Fibroblast of lung (primary cell): Measurements from ENCODE around the gene GBA3.

Experiments used
- EZH2 ChIP-seq: IDR thresholded peaks from 2 replicates; pipeline ENCODE4 v1.5.1; 2012; ENCODE audit warnings: low read length, control low read depth, mild to moderate bottlenecking; ENCODE audit errors: missing control alignments
- TF ChIP-seq, protein P1 (sequence below), 2 donors: IDR thresholded peaks in 1 of 2; conservative IDR thresholded peaks in 1 of 2; 1 replicate in 1 of 2; 2 replicates in 1 of 2; pipeline ENCODE4 v1.5.1; 2011 to 2012; ENCODE audit warnings: low read length in 2 of 2, control low read depth in 1 of 2, inconsistent platforms in 1 of 2, low read depth in 1 of 2, mild to moderate bottlenecking in 1 of 2

DNA sequence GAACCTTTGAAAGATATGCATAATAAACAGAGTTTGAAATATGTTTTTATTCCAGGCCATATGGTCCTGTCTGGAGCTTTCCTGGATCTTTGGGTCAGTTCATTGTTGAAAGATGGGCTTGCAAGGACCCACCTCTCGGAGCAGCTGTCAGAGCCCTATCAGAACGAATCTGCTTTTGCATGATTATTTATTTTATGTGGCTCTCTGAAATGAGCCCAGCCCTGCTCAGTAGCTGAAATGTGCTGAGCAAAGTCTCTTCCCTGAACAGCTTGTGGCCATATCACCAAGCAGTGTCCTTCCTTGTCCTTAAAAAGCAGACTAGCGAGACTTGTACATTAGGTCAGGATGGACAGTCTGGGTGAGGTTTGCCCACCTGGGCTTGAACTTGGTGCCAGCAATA is 110.8 kb downstream of the GBA3 start:
- TF ChIP-seq, protein P1, sequence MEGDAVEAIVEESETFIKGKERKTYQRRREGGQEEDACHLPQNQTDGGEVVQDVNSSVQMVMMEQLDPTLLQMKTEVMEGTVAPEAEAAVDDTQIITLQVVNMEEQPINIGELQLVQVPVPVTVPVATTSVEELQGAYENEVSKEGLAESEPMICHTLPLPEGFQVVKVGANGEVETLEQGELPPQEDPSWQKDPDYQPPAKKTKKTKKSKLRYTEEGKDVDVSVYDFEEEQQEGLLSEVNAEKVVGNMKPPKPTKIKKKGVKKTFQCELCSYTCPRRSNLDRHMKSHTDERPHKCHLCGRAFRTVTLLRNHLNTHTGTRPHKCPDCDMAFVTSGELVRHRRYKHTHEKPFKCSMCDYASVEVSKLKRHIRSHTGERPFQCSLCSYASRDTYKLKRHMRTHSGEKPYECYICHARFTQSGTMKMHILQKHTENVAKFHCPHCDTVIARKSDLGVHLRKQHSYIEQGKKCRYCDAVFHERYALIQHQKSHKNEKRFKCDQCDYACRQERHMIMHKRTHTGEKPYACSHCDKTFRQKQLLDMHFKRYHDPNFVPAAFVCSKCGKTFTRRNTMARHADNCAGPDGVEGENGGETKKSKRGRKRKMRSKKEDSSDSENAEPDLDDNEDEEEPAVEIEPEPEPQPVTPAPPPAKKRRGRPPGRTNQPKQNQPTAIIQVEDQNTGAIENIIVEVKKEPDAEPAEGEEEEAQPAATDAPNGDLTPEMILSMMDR (conservative IDR thresholded peaks at IDR 0.05 in 1 of 2, IDR thresholded peaks at IDR 0.05 in 1 of 2; ENCODE audit: low read depth in 1 of 2, low read length in 2 of 2): no peak
- TF ChIP-seq EZH2: no peak
